ENCODE data around the gene TBC1D25.

DNA sequence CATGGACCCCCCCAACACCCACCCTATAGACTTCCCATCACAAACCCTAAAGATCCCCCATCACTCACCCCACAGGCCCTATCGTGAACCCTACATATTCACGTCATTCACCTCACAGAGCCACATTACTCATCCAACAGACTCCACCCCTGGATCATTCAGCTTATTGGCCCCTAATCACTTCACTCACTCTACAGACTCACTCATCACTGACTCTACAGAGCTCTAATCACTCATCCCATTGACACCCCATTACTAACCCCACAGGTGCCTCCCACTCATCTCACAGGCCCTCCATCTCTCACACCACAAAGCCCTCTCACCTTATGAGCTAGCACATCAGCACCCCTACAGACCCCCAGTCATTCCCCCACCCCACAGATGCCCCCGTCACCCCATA, 6.3 kb upstream of the TBC1D25 start:
- TF ChIP-seq POLR2A (IDR thresholded peaks at IDR 0.05) (no peak), EP300 (IDR thresholded peaks at IDR 0.05; ENCODE audit: low read depth) (no peak)
- TF ChIP-seq, protein P1, sequence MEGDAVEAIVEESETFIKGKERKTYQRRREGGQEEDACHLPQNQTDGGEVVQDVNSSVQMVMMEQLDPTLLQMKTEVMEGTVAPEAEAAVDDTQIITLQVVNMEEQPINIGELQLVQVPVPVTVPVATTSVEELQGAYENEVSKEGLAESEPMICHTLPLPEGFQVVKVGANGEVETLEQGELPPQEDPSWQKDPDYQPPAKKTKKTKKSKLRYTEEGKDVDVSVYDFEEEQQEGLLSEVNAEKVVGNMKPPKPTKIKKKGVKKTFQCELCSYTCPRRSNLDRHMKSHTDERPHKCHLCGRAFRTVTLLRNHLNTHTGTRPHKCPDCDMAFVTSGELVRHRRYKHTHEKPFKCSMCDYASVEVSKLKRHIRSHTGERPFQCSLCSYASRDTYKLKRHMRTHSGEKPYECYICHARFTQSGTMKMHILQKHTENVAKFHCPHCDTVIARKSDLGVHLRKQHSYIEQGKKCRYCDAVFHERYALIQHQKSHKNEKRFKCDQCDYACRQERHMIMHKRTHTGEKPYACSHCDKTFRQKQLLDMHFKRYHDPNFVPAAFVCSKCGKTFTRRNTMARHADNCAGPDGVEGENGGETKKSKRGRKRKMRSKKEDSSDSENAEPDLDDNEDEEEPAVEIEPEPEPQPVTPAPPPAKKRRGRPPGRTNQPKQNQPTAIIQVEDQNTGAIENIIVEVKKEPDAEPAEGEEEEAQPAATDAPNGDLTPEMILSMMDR (IDR thresholded peaks at IDR 0.05) = no peak

All from transverse colon (tissue), 3 donors.